ENCODE results near the gene ASB15. TPM values are rescaled to one million over a fixed set of nuclear protein-coding genes. Genes with fewer than 3 reads are reported as not detected.

Gene ASB15
- polyA plus RNA-seq, 1 donor from 2014 or later = not detected

DNA sequence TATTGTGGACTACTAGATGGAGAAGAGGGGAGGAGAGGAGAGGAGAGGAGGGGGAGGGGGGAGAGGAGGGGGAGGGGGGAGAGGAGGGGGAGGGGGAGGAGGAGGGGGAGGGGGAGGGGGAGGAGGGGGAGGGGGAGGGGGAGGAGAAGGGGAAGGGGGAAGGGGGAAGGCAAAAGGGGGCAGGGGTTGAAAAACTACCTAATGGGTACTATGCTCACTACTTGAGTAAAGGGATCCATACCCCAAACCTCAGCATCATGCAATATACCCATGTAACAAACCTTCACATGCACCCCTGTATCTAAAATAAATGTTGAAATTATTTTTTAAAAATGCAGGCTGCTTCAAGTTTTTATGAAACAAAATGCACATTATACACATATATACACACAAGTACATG lies 39.0 kb downstream of the ASB15 start:
- Histone ChIP-seq H2AFZ (ENCODE audit: low read depth, low read length) (no peak overlapping the region), H3K4me2 (ENCODE audit: low read length) (no peak overlapping the region), H3K27ac (ENCODE audit: low read length) (no peak overlapping the region), H3K9me2 (ENCODE audit: insufficient read depth, low read length) (no peaks in the 10 kb centered on the region), H3K9ac (ENCODE audit: low read length) (no peak overlapping the region), H3K27me3 (ENCODE audit: insufficient read depth, low read depth, low read length) (no peaks in the 10 kb centered on the region), H4K20me1 (ENCODE audit: insufficient read depth) (no peaks in the 10 kb centered on the region), H3K4me3 (ENCODE audit: low read length) (no peak overlapping the region), H3K9me3 (ENCODE audit: low read length) (no peaks in the 10 kb centered on the region), H3F3A (ENCODE audit: insufficient read depth, low read length, poor library complexity, severe bottlenecking) (no peaks in the 10 kb centered on the region), H3K36me3 (ENCODE audit: insufficient read depth, low read length) (no peaks in the 10 kb centered on the region), H3K79me2 (replicated peaks; ENCODE audit: insufficient read depth, low read length) (no peaks in the 10 kb centered on the region)
- TF ChIP-seq POLR2AphosphoS5 (IDR thresholded peaks at IDR 0.05) (no peak), TAF1 (IDR thresholded peaks at IDR 0.05; ENCODE audit: low read depth) (no peak), EP300 (conservative IDR thresholded peaks at IDR 0.05; ENCODE audit: poor library complexity, severe bottlenecking) (no peak), RAD21 (conservative IDR thresholded peaks at IDR 0.05) (no peak), MXI1 (conservative IDR thresholded peaks at IDR 0.05; ENCODE audit: poor library complexity, severe bottlenecking) (no peak), SMC3 (conservative IDR thresholded peaks at IDR 0.05; ENCODE audit: poor library complexity) (no peak), EZH2 (IDR thresholded peaks at IDR 0.05; ENCODE audit: borderline replicate concordance, insufficient read depth, low read length, poor library complexity, severe bottlenecking) (no peak)
- TF ChIP-seq, protein P1, sequence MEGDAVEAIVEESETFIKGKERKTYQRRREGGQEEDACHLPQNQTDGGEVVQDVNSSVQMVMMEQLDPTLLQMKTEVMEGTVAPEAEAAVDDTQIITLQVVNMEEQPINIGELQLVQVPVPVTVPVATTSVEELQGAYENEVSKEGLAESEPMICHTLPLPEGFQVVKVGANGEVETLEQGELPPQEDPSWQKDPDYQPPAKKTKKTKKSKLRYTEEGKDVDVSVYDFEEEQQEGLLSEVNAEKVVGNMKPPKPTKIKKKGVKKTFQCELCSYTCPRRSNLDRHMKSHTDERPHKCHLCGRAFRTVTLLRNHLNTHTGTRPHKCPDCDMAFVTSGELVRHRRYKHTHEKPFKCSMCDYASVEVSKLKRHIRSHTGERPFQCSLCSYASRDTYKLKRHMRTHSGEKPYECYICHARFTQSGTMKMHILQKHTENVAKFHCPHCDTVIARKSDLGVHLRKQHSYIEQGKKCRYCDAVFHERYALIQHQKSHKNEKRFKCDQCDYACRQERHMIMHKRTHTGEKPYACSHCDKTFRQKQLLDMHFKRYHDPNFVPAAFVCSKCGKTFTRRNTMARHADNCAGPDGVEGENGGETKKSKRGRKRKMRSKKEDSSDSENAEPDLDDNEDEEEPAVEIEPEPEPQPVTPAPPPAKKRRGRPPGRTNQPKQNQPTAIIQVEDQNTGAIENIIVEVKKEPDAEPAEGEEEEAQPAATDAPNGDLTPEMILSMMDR (IDR thresholded peaks at IDR 0.05; ENCODE audit: poor library complexity, severe bottlenecking) = no peak
- TF ChIP-seq, protein P2, sequence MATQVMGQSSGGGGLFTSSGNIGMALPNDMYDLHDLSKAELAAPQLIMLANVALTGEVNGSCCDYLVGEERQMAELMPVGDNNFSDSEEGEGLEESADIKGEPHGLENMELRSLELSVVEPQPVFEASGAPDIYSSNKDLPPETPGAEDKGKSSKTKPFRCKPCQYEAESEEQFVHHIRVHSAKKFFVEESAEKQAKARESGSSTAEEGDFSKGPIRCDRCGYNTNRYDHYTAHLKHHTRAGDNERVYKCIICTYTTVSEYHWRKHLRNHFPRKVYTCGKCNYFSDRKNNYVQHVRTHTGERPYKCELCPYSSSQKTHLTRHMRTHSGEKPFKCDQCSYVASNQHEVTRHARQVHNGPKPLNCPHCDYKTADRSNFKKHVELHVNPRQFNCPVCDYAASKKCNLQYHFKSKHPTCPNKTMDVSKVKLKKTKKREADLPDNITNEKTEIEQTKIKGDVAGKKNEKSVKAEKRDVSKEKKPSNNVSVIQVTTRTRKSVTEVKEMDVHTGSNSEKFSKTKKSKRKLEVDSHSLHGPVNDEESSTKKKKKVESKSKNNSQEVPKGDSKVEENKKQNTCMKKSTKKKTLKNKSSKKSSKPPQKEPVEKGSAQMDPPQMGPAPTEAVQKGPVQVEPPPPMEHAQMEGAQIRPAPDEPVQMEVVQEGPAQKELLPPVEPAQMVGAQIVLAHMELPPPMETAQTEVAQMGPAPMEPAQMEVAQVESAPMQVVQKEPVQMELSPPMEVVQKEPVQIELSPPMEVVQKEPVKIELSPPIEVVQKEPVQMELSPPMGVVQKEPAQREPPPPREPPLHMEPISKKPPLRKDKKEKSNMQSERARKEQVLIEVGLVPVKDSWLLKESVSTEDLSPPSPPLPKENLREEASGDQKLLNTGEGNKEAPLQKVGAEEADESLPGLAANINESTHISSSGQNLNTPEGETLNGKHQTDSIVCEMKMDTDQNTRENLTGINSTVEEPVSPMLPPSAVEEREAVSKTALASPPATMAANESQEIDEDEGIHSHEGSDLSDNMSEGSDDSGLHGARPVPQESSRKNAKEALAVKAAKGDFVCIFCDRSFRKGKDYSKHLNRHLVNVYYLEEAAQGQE (IDR thresholded peaks at IDR 0.05; ENCODE audit: borderline replicate concordance) = no peak

DNA sequence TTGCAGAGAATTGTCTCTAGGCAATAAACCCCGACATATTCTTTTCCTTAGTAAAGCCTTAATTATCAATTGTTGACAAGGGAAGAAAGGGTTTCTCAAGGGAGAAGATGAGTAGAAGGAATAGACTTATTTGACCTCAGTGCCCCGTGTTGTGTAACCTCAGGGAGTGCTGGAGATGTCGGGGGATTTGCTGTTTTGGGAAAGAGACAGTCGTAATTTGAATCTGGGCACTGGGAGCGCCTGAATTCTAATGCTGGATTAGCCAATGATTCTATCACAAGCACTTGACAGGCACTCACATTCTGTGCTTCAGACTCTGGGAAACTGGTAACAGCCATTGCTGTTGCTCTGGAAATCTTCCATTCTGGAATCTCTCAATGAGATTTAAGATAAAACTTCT lies 40.3 kb downstream of the ASB15 start:
- Histone ChIP-seq H3K79me2 (replicated peaks; ENCODE audit: insufficient read depth, low read length) (no peaks in the 10 kb centered on the region), H3K9ac (ENCODE audit: low read length) (no peak overlapping the region), H3K27ac (ENCODE audit: low read length) (no peak overlapping the region), H3K4me2 (ENCODE audit: low read length) (no peak overlapping the region), H3K27me3 (ENCODE audit: insufficient read depth, low read depth, low read length) (no peaks in the 10 kb centered on the region), H3F3A (ENCODE audit: insufficient read depth, low read length, poor library complexity, severe bottlenecking) (no peaks in the 10 kb centered on the region), H2AFZ (ENCODE audit: low read depth, low read length) (no peak overlapping the region), H4K20me1 (ENCODE audit: insufficient read depth) (no peaks in the 10 kb centered on the region), H3K9me3 (ENCODE audit: low read length) (no peaks in the 10 kb centered on the region), H3K9me2 (ENCODE audit: insufficient read depth, low read length) (no peaks in the 10 kb centered on the region), H3K36me3 (ENCODE audit: insufficient read depth, low read length) (no peaks in the 10 kb centered on the region), H3K4me3 (ENCODE audit: low read length) (no peak overlapping the region)
- TF ChIP-seq, protein P2 (IDR thresholded peaks at IDR 0.05; ENCODE audit: borderline replicate concordance) = no peak
- TF ChIP-seq MXI1 (conservative IDR thresholded peaks at IDR 0.05; ENCODE audit: poor library complexity, severe bottlenecking) (no peak), EP300 (conservative IDR thresholded peaks at IDR 0.05; ENCODE audit: poor library complexity, severe bottlenecking) (no peak), EZH2 (IDR thresholded peaks at IDR 0.05; ENCODE audit: borderline replicate concordance, insufficient read depth, low read length, poor library complexity, severe bottlenecking) (no peak), POLR2AphosphoS5 (IDR thresholded peaks at IDR 0.05) (no peak), TAF1 (IDR thresholded peaks at IDR 0.05; ENCODE audit: low read depth) (no peak), RAD21 (conservative IDR thresholded peaks at IDR 0.05) (no peak), SMC3 (conservative IDR thresholded peaks at IDR 0.05; ENCODE audit: poor library complexity) (no peak)
- TF ChIP-seq, protein P1 (IDR thresholded peaks at IDR 0.05; ENCODE audit: poor library complexity, severe bottlenecking) = no peak

Measured in neural cell (in vitro differentiated cells).